A673 (cell line): ENCODE results near the gene FASN.

Experiments
- EZH2 ChIP-seq: fragments of 200-600 bp; sonication (generic); IDR thresholded peaks from 2 replicates; pipeline ENCODE4 v1.6.1; 2017; ENCODE audit warnings: borderline replicate concordance, low read depth, mild to moderate bottlenecking, mixed read lengths, antibody characterized with exemption, low read length; ENCODE audit not compliant: poor library complexity, severe bottlenecking
- TF ChIP-seq, protein P1 (sequence below): fragments of 300-800, 200-600 bp; sonication (generic); conservative IDR thresholded peaks from 2 replicates; pipeline ENCODE4 v1.5.1; 2017; ENCODE audit warnings: low read depth, mild to moderate bottlenecking, antibody characterized with exemption, low read length, moderate library complexity, mixed read lengths

DNA sequence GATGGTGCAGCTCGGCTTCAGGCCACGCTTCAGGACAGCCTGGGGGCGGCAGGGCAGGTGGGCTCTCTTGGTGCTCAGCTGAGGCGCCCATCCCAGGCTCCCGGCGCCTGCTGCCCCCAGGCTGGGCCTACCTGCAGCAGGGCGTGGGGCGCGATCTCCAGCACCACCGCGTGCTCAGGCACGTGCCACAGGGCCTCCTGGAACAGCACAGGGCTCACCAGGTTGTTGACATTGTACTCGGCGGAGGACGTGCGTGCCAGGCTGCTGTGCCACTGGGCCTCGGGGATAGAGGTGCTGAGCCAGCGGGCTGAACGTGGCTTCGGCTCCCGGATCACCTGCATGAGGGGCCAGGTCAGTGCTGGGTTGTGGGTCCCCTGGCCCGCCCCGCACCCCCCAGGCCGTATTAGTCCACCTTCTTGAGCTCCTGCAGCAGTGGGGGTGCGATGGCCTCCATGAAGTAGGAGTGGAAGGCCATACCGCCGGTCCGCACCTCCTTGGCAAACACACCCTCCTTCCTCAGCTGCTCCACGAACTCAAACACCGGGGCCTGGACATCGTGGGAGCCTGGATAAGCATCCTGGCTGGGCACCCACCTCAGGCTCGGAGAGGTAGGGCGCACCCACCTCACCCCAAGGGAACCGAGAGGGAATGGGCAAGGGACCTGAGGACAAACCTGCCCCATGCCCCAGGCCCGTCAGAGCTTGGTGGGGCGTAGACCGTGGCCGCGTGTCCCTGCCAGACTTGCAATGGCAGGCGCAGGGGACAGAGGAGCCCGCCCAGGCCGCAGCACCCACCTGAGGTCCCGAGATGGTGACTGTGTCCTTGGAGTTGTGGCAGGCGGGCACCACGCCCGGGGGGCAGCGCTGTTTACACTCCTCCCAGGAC, 9.0 kb downstream of the FASN start:
- TF ChIP-seq, protein P1, sequence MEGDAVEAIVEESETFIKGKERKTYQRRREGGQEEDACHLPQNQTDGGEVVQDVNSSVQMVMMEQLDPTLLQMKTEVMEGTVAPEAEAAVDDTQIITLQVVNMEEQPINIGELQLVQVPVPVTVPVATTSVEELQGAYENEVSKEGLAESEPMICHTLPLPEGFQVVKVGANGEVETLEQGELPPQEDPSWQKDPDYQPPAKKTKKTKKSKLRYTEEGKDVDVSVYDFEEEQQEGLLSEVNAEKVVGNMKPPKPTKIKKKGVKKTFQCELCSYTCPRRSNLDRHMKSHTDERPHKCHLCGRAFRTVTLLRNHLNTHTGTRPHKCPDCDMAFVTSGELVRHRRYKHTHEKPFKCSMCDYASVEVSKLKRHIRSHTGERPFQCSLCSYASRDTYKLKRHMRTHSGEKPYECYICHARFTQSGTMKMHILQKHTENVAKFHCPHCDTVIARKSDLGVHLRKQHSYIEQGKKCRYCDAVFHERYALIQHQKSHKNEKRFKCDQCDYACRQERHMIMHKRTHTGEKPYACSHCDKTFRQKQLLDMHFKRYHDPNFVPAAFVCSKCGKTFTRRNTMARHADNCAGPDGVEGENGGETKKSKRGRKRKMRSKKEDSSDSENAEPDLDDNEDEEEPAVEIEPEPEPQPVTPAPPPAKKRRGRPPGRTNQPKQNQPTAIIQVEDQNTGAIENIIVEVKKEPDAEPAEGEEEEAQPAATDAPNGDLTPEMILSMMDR = no peak
- no peak for TF ChIP-seq EZH2
